Activated CD8-positive, alpha-beta memory T cell treated with anti-CD3 and anti-CD28 coated beads for 24 hours (primary cell): ENCODE results near the gene CNTN4.

ENCODE experiments used
- DNase-seq: peaks from one replicate; pipeline ENCODE4 v3.0.0-alpha.2; 2020

Gene CNTN4

DNA sequence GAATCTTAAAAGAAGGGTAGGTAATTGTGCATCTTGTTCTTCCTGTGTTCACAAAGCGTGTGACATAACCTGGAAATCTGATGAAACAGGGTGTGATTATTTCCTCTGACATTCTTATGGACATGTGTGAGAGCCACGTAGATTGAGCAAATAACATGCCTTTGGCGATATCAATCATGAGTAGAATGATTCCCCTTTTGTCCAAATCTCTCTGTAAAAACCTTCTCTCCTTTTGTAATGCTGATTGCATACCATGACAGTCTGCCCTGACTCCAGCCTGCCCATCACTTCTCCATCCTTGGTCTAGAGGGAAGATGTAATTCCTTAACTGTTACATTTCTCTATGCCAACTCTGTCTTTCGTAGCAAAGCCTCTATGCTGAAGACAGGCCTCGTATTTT, 896.5 kb downstream of the CNTN4 start:
- DNase-seq, result no peak

DNA sequence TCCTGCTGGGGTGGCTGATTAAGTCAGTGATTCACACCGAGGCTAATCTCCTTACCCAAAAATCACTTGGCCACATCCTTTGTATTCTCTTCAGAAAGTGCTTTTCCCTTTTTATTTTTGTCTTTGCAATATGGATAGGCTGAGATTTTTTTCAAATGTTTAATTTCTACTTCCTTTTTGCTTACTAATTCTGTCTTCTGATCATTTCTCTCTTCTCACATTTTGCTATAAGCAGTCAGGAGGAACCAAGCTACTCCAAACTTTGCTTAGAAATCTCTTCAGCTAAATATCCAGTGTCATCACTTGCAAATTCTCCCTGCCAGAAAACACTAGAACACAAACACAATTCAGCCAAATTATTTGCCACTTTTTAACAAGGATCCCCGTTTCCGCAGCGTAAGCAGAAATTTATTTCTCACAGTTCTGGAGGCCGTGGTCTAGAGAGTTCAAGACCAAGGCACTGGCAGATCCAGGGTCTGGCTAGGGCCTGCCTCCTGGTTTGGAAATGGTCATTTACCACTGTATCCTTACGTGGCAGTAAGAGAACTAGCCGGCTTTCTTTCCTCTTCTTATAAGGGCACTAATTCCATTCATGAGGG, 906.6 kb downstream of the CNTN4 start:
- no peak for DNase-seq

DNA sequence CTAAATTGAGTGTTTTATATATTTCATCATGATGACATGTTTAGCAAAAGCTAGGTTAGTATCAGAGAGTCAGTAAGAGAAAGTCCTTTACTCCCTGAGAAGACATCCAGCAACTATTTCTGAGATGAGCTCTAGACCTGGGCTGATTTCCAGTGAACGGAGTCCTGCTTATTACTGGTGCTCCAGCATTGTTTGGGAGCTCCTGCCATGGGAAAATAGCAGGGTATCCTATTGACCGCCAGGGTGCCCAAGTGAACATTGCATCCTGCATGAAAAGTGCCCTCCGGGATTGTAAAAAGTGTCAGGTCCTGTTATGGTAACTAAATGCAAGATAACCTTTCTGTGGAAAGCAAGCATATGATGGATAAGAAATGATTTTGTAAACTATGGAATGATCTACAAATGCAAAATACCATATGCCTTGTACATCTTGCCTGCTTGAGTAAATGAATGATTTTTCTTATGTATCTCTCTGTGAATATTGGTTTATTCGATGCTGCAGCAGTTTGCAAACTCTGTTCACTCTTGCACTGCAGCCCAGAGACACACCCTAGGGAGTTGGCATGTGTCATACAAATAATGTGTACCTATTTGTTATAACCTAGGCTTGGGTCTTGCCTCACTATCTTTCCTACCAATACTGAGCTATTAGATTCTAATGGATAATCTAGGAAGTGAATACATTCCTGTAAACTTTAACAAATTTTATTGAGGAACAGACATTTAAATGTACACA, 914.8 kb downstream of the CNTN4 start:
- no peak for DNase-seq

DNA sequence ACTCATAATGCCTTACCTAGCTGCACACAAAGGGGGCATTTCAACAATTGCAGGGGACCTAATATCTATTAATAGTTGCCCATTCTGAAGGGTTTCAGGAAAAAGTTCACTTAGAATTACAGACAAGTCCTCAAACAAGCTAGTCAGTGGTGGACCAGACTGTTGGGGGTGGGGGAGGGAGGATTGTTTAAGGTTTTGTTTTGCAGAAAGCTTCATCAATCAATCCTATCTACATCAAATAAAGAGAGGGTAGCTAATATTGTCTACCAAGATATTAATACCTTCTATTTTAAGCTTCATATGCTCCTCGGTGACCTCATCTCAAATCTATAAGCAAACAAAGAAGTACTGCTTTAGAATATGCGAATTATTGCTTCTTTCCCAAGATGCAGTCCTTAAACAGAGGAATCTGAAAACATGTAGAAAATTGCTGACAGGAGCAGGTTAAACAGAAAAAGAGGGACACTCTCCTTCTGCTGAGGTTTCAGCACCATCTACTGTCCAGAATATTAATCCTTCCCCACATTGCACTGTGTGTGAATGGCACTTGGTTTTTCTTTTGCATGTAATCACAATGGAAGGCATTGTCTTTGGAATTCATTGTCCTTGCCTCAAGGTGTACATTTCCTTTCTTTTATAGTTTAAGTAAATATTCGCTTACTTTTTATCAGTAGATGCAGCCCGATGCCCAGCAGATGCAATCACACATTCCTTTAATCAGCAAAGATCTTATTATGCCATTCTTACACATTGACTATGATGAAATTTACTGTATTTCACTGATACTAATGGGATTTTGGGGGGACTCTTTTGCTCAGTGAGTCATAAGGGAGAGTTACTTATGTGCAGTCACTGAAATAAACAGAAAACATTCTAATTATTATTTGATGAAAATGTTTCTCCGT, 916.8 kb downstream of the CNTN4 start:
- DNase-seq, result no peak

DNA sequence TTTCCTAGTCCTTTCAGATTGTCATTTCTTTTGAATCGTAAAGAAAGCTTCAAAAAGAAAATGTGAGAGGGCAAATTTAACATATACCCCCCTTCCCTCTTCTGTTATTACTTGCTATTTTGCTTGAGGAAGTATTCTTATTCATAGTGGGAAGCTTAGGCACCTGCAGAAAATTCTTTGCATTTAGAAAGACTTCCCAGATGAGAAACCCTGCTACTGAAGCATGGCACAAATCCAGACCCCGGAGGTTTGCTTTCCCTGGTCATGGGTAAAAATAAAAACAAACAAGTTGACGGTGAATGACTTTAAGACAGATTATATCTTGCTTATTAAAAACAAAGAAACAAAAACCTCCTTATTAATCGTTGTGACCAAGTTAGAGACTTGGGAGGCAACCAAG, 917.6 kb downstream of the CNTN4 start:
- no peak for DNase-seq

DNA sequence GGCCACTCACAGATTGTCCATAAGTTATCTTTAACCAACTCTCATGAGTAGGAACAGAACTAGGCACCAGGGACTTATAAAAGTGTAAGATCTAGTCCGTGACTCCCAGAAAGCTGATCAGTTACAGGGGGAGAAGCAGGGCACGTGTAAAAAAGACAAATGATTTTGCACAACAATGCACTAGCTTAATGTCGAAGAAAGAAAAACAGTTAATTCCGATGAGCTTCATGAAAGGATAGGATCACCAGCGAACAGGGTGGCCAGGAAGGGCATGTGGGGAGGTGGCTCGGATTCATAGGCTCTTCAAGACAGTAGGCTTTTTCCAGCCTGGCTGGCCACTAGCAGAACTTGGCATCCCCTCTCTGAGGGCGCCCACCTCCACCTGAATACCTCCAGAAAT, 921.5 kb downstream of the CNTN4 start:
- no peak for DNase-seq

DNA sequence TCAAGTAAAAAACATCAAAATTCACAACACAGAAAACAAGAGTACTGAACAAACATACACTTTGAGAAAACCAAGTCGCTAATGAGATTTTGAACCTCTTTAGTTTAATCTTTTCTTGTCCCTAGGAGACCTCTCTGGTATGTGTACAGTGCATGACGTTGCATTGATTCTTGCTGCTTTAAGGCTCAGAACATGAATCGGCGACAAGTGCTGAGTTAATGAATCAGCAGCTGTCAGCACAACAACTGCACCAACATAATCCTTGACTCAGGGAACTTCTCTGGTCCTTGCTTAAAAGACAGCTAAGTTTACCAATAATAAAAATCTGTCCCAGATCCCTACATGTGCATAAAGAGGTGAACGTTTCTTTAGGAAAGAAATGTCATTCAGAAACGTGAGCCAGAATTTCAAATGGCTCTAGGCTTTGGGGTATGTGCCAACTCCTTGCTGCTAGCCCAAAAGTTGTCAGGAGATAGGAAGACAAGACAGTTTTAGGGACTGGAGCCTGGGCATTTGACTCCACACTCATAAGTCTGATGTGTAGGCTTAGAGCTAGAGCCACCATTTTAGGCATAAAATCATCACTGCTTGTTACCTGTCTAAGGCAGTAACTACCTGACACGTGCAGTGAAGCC, 924.6 kb downstream of the CNTN4 start:
- DNase-seq, result no peak

DNA sequence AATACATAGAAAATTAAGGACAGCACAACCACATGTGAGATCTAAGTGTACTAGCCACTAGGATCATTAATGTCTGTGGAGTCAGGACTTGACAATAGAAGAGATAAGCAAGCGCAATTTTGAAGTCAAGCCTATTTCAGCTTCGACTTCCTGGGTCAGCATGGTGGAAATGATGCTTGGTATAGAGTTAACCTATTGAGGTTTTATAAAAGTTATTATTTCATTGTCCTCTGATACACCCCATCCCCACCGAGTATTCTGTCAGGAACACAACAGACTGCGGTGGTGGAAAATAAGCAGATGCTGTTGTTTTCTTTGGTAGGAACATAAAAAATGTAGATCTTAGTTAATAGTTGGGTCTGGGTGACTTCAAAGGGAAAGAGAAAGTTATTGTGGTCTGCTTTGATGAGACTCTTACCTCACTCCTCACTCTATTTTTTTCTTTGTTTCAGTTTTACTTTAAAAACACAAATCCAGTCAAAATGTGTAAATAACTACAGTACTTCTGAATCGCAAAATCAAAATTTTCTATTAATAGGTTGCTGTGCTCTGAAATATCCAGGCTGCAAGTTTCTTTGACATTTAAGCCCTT, 929.4 kb downstream of the CNTN4 start:
- DNase-seq, result no peak

DNA sequence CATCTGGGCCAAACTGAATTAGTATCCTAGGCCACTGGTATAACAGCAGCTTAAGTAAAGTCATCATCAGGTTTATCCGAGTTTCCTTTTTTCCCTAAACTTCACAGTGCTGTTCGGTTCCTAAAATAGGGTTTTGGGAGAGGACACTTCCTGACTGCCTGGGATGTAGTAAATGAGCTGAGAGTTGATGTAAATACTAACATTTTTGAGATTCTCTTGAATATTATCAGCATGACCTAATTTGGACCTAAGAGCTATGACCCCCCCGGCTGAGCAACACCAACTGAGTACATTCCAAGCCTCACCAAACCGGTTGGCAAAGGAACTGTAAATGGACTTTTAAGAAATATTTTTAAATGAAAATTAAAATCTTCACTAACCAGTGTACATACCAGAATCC, 932.7 kb downstream of the CNTN4 start:
- no peak for DNase-seq

DNA sequence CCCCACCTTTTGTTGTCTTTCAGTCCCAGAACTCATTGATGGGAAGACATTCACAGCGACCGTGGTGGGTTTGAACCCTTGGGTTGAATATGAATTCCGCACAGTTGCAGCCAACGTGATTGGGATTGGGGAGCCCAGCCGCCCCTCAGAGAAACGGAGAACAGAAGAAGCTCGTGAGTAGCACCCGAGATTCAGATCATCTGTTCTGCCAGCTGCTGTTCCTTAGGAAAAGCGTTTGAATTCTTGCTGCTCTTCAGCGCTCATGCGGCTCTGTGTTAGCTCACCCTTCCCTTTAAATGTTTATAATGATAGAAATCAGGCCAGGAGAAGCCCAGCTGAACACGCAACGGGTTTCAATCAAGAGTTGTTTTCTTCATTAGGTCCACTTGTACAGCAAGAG, 938.5 kb downstream of the CNTN4 start:
- no peak for DNase-seq

DNA sequence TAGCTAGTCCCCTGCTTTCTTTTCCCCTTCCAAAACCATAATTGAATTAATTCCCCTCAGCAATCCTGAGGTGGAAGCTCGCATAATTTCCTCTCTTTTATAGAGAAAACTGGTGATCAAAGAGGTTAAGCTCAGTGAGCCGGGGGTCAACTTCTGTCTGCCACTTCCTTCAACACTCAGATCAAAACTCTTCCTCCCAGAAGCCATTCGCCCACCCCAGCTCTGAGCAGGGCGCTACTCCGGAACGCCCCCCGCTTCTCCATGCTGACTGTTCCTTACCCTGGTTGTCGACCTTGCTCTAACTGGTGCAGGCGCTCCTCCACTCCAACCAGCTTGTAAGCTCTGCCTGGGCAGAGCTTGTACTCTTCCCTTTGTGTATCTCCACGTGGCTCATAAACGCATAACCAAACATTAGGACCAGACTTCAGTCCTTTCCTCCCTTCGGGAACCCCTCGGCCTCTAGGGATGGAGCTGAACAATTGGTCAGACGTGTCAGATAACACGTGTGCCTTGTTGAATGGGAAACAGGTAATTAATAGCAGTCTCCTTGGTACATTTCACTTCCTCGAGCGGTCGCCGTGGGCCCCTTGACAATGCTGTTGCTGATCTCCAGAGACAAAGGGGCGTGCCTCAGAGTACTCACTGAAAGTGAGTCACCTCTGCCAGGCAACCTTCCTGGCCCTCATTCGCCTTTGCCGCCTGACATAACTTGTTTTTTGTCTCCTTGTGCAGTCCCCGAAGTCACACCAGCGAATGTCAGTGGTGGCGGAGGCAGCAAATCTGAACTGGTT, 939.7 kb downstream of the CNTN4 start:
- no peak for DNase-seq

DNA sequence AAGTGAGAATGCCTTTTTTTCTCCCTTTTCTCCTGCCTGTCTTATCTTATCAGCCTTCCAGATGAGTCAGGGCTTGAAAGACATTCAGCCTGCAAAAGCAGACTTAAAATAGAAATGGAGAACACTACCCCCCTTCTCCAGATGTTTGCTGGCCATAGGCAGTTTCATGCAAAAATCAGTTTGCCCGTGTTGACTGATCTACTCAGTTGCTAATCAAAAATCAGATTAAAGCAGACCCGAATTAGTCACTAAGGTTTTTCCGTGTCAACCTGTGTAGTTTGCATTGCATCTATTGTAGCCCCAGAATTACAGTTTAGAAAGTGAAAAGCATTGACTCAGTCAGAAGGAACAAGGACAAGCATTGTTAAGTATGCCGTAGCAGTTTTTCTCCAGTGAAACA, 955.3 kb downstream of the CNTN4 start:
- no peak for DNase-seq

DNA sequence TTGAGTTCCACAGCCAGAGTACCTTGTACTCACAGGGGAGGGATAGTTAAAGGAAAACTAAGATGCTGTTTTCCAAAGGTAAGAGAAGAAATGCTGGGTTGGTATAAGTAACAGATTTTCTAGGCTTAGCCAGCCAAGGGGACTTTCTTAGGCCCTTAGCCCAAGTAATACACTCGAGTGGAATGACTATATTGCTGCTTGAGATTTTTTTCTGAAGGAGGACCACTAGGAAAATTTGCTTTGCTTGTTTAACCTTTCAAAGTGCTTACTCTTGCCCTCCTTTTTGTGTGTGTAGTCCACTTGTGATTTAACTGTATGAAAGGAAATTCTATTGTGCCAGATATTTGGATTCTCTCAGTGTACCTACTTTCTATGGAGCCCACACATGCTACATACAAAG, 961.0 kb downstream of the CNTN4 start:
- DNase-seq, result no peak

DNA sequence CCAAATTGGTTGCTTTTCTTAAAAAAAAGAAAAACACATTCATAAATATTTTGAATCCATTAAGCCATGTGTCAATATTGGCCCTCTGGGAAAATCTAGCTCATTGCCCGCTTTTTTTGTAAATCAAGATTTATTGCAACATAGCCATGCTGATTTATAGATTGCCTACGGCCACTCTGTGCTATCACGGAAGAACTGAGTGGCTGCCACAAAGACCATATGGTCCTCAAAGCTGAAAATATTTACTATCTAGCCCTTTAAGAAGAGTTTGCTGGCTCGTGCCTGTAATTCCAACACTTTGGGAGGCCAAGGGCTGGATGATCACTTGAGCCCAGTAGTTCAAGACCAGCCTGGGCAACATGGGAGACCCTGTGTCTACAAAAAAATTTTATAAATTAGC, 965.6 kb downstream of the CNTN4 start:
- DNase-seq, result no peak

DNA sequence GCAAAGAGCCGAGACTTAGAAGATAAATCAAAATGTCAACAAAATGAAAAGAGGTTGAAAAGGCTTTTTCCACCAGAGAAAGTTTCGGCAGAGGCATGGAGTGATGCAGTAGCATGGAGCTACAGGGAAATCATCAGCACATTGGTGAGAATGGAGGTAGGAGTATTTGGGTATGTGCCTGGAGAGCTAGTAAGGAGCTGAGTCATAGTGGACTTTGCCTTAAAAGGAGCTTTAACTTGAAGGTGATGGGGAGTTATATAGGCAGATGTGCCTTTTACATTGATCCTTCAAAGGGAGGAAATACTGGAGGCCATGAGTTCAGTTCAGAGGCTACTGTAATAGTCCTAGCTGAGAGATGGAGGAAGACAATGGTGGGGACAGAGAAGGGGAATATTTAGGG, 967.2 kb downstream of the CNTN4 start:
- DNase-seq, result no peak

DNA sequence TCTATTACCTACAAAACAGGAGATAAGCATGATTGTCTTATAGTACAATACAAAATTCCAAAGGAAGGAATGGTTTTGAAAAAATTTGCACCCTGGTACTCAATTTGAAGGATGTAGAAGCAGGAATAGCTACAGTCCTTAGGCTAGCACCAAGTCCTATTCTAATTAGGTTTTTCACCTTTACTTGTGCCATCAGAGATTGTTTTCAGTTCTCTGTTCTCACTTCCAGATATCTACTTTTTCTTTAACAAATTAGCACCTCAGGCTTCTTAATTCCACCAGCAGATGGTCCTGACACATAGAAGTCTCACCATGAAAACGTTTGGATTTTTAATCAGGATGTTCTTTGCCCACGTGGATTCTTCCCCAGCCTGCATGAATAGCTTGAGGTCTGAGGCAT, 967.7 kb downstream of the CNTN4 start:
- DNase-seq, result no peak

DNA sequence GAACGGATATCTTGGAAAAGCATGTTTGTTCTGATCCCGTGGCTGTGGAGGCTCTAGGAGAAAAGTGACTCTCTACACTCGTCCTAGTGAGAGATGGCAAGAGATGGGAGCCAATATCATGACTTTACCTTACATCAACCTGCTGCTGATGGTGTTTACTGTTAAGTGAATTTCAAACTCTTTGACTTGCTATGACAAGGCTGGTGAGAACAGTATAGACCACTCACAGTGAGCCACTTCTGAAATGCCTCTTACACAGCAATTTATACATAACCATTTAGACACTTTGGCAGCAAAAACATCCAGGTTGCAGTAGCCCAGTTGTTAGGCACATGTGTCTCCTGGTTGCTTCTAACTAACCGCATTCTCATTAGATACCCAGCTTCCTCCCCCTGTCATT, 968.2 kb downstream of the CNTN4 start:
- no peak for DNase-seq

DNA sequence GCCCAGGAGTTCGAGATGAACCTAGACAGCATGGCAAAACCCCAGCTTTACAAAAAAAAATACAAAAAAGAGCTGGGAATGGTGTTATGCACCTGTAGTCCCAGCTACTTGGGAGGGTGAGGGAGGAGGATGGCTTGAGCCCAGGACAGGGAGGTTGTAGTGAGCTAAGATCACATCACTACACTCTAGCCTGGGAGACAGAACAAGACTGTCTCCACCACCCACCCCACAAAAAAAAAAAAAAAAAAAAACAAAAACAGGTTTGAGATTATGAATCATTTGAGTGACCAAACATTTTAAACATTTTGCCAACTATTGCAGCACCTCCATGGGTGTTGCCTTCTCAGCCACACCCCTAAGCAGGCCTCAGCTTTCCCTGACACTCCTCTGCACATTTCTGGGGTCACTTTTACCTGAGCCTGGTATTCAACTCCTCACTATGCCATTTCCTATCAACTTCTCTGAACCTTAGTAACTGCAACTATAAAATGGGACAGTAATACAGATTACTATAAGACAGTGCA, 969.8 kb downstream of the CNTN4 start:
- DNase-seq, result no peak

DNA sequence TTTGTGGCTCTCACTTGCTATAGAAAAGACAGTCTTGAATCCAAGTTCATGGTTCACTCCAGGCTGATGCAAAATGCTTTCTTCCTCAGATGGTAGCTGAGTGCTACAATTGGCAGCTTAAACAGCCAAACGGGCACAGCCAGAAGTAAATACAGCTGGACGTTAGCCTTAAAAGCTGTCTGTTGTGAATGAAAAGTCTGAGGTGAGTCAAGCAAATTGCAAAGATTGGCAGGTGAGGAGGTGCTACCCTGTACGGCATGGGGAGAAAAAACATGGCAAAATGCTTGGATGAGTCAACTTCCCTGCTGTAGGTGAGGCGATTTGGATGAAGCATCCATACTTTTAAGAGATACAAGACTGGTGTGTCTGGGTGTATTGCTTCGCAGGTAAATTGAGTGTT, 971.1 kb downstream of the CNTN4 start:
- DNase-seq, result no peak

DNA sequence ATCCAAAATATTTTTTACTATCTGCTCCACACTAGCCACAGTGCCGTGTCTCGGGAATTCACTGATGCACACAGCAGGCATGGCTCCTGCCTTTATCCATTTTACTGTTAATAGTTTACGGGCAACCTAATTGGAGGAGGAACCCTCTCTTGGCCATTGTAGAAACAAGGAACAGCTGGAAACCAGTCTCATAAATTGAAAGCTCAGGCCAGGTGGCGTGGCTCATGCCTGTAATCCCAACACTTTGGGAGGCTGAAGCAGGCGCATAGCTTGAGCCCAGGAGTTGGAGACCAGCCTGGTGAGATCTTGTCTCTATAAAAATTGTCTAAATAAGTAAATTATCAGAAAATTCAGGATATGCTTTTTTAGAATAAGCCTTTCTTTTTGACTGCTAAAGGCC, 972.5 kb downstream of the CNTN4 start:
- no peak for DNase-seq

DNA sequence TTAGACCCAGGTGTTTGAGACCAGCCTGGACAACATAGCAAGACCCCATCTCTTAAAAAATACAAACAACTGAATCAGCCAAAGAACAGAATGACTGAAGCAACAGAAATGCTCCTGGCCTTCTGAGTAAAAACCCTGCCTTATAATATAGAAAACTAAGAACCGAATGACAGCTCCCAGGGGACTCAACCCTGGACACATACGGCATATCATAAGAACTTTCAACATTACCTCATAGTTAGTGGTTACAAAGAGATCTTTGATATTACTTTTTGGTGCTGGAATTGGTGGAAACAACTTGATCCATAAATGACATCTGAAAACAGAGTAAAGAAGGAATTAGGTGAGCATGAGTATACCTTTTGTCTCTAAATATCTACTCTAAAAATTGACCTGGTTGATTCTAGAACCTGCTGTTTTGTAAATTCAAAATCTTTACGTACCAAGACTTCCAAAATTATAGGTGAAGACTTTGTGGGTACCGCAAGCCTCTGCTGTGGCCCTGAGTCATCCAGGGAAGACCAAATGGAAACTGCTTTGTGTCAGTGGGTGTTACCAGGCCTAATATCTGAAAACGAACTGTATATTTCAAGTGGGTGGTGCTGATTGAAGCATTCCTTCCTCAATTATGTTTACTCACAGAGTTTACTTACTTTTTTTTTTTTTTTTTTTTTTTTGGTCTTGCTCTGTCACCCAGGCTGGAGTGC, 976.0 kb downstream of the CNTN4 start:
- no peak for DNase-seq
